HCT116 (cell line): ENCODE data around the gene XDH. TPM values are rescaled to one million over a fixed set of nuclear protein-coding genes. Genes with fewer than 3 reads are reported as not detected.

Experiments
- ATAC-seq: fragments of 200-7000 bp; cut with Tn5 transposase; 2 replicates; pipeline ENCODE4 v1.9.1; 2020; ENCODE audit warnings: mild to moderate bottlenecking, moderate library complexity
- BruUV-seq: library from RNA; stranded (reverse); fragments of 400-500 nt; replicated peaks from 2 replicates; lab custom pipeline; 2021; lab: Mats Ljungman, UMichigan
- CTCF ChIA-PET: fragments of 300-600 bp; sonication (Branson Sonifier 250); formaldehyde crosslinking; loops from one replicate; lab custom pipeline; 2021; ENCODE audit warnings: antibody characterized with exemption; lab: Charles Lee
- POLR2A ChIA-PET: fragments of 300-600, 350-600 bp; sonication (Branson Sonifier 250); formaldehyde crosslinking; loops from one replicate; lab custom pipeline; 2021; ENCODE audit warnings: antibody characterized with exemption; lab: Charles Lee
- RAD21 ChIA-PET, 2 experiments: fragments of 300-600 bp; sonication (Branson Sonifier 250); formaldehyde crosslinking; loops; one replicate each; lab custom pipeline; 2023; ENCODE audit warnings: low total read pairs in 2 of 2; ENCODE audit not compliant: uncharacterized antibody in 2 of 2, unreplicated experiment in 2 of 2, low non-redundant PET in 1 of 2; lab: Charles Lee
- DNase-seq: peaks from one replicate; pipeline ENCODE4 v3.0.0-alpha.2; 2010; ENCODE audit warnings: low read depth, low spot score
- H2AFZ ChIP-seq: fragments of 200-600 bp; shearing (Covaris generic), sonication (generic); 2 replicates; pipeline ENCODE4 v1.6.1; 2017; ENCODE audit warnings: low read depth, mixed run types, mixed read lengths, antibody characterized with exemption, low read length; ENCODE audit not compliant: poor library complexity, severe bottlenecking
- H3K27ac ChIP-seq: 2 replicates; pipeline ENCODE4 v1.5.1; 2012; ENCODE audit warnings: low read depth, low read length
- H3K27me3 ChIP-seq: fragments of 200-600 bp; sonication (generic); 2 replicates; pipeline ENCODE4 v1.6.1; 2016; ENCODE audit warnings: mixed run types, low read length, mixed read lengths; ENCODE audit not compliant: insufficient read depth
- H3K36me3 ChIP-seq, 2 experiments: fragments of 200-500 bp in 1 of 2; fragments of 200-600 bp in 1 of 2; sonication (Bioruptor generic) in 1 of 2; sonication (generic) in 1 of 2; 2 replicates each; pipeline versions ENCODE4 v1.5.1 to v1.6.1; 2014 to 2016; ENCODE audit warnings: low read length in 2 of 2, inconsistent platforms in 1 of 2, mixed read lengths in 1 of 2, mixed run types in 1 of 2; ENCODE audit not compliant: insufficient read depth in 2 of 2, control insufficient read depth in 1 of 2
- H3K4me1 ChIP-seq, 2 experiments: fragments of 200-600 bp in 1 of 2; sonication (generic) in 1 of 2; 2 replicates each; pipeline versions ENCODE4 v1.5.1 to v1.6.1; 2012 to 2017; ENCODE audit warnings: low read length in 2 of 2, inconsistent platforms in 1 of 2, mild to moderate bottlenecking in 1 of 2, mixed read lengths in 1 of 2, mixed run types in 1 of 2, moderate library complexity in 1 of 2; ENCODE audit not compliant: insufficient read depth in 2 of 2, control insufficient read depth in 1 of 2
- H3K4me2 ChIP-seq: fragments of 200-600 bp; sonication (generic); 2 replicates; pipeline ENCODE4 v1.6.1; 2017; ENCODE audit warnings: mixed run types, low read length, mixed read lengths
- H3K4me3 ChIP-seq, 2 experiments: fragments of 200-600 bp in 1 of 2; sonication (generic) in 1 of 2; replicated peaks in 1 of 2; 2 replicates each; pipeline ENCODE4 v1.5.1; 2011 to 2016; ENCODE audit warnings: low read length in 2 of 2, control low read depth in 1 of 2, low read depth in 1 of 2, mild to moderate bottlenecking in 1 of 2, mixed read lengths in 1 of 2, mixed run types in 1 of 2
- H3K79me2 ChIP-seq: fragments of 200-600 bp; sonication (generic); 2 replicates; pipeline ENCODE4 v1.6.1; 2017; ENCODE audit warnings: mild to moderate bottlenecking, mixed run types, low read length, moderate library complexity, mixed read lengths; ENCODE audit not compliant: insufficient read depth
- H3K9ac ChIP-seq: fragments of 200-600 bp; sonication (generic); 2 replicates; pipeline ENCODE4 v1.6.1; 2016; ENCODE audit warnings: low read length, mixed read lengths
- H3K9me2 ChIP-seq: fragments of 200-600 bp; sonication (generic), shearing (Covaris generic); 2 replicates; pipeline ENCODE4 v1.6.1; 2017; ENCODE audit warnings: mixed run types, mild to moderate bottlenecking, moderate library complexity; ENCODE audit not compliant: insufficient read depth
- H3K9me3 ChIP-seq, 2 experiments: fragments of 200-500 bp in 1 of 2; fragments of 200-600 bp in 1 of 2; sonication (Bioruptor generic) in 1 of 2; sonication (generic) in 1 of 2; 2 replicates each; pipeline ENCODE4 v1.6.1; 2014 to 2017; ENCODE audit warnings: low read length in 2 of 2, mixed read lengths in 2 of 2, inconsistent platforms in 1 of 2, low read depth in 1 of 2, mild to moderate bottlenecking in 1 of 2, mixed run types in 1 of 2, moderate library complexity in 1 of 2; ENCODE audit not compliant: control insufficient read depth in 1 of 2, insufficient read depth in 1 of 2
- H4K20me1 ChIP-seq: fragments of 200-600 bp; sonication (generic), shearing (Covaris generic); 2 replicates; pipeline ENCODE4 v1.6.1; 2017; ENCODE audit warnings: mixed run types, mild to moderate bottlenecking, moderate library complexity; ENCODE audit not compliant: insufficient read depth
- ATF3 ChIP-seq: IDR thresholded peaks from 2 replicates; pipeline ENCODE4 v1.6.1; 2012
- CEBPB ChIP-seq: IDR thresholded peaks from 2 replicates; pipeline ENCODE4 v1.6.1; 2012; ENCODE audit warnings: low read depth
- EGR1 ChIP-seq: IDR thresholded peaks from 2 replicates; pipeline ENCODE4 v1.6.1; 2012; ENCODE audit warnings: low read depth
- ELF1 ChIP-seq: IDR thresholded peaks from 2 replicates; pipeline ENCODE4 v1.6.1; 2012; ENCODE audit warnings: low read depth, borderline replicate concordance
- POLR2A ChIP-seq: IDR thresholded peaks from 2 replicates; pipeline ENCODE4 v1.7.0; 2011; ENCODE audit warnings: borderline replicate concordance; ENCODE audit not compliant: insufficient read depth, insufficient read length; ENCODE audit errors: extremely low read depth
- RAD21 ChIP-seq: IDR thresholded peaks from 2 replicates; pipeline ENCODE4 v1.6.1; 2012; ENCODE audit warnings: low read depth, mild to moderate bottlenecking
- SIN3A ChIP-seq: IDR thresholded peaks from 2 replicates; pipeline ENCODE4 v1.6.1; 2012; ENCODE audit warnings: low read depth
- SP1 ChIP-seq: IDR thresholded peaks from 2 replicates; pipeline ENCODE4 v1.6.1; 2012; ENCODE audit warnings: low read depth
- YY1 ChIP-seq: IDR thresholded peaks from 2 replicates; pipeline ENCODE4 v1.6.1; 2011; ENCODE audit warnings: low read length, low read depth, moderate library complexity, mild to moderate bottlenecking; ENCODE audit not compliant: insufficient replicate concordance; ENCODE audit errors: extremely low read depth
- ZFX ChIP-seq: fragments of 450-650 bp; IDR thresholded peaks from 2 replicates; pipeline ENCODE4 v1.6.1; 2017
- ZNF274 ChIP-seq: fragments of 200-500 bp; sonication (Bioruptor generic); IDR thresholded peaks from 2 replicates; pipeline ENCODE4 v1.6.1; 2014; ENCODE audit warnings: mild to moderate bottlenecking, low read depth, low read length, inconsistent platforms
- intact Hi-C: fragments of 100-400 bp; cut with micrococcal nuclease; formaldehyde crosslinking; loops from 2 replicates; pipeline ENCODE4 v1.10.0; 2022
- total RNA-seq: library from RNA; stranded (reverse); gene quantifications from one replicate; pipeline ENCODE4 v1.2.1, GENCODE V29; 2021; ENCODE audit not compliant: unreplicated experiment
- TF ChIP-seq, protein P1 (sequence below): IDR thresholded peaks from 2 replicates; pipeline ENCODE4 v1.6.1; 2011; ENCODE audit warnings: mild to moderate bottlenecking, low read length, moderate library complexity; ENCODE audit not compliant: insufficient replicate concordance; ENCODE audit errors: extremely low read depth
- TF ChIP-seq, protein P2 (sequence below): IDR thresholded peaks from 2 replicates; pipeline ENCODE4 v1.6.1; 2012

XDH gene
- total RNA-seq, 1 experiment from 2014 or later: 0.15 TPM

- H3K27ac ChIP-seq: no peak overlapping the region
- ATAC-seq: no peak
- no peaks in the 10 kb centered on the region for H4K20me1 ChIP-seq
- RAD21 ChIA-PET: no interaction called here
- H3K9ac ChIP-seq: no peak overlapping the region
- no peak overlapping the region for H3K4me3 ChIP-seq
- no peak for DNase-seq
- H3K4me2 ChIP-seq: no peak overlapping the region
- TF ChIP-seq SP1 (no peak), SIN3A (no peak), ZFX (no peak), ZNF274 (no peak), YY1 (no peak), ATF3 (no peak), ELF1 (no peak), RAD21 (no peak), POLR2A (no peak), CEBPB (no peak), EGR1 (no peak)
- TF ChIP-seq, protein P1, sequence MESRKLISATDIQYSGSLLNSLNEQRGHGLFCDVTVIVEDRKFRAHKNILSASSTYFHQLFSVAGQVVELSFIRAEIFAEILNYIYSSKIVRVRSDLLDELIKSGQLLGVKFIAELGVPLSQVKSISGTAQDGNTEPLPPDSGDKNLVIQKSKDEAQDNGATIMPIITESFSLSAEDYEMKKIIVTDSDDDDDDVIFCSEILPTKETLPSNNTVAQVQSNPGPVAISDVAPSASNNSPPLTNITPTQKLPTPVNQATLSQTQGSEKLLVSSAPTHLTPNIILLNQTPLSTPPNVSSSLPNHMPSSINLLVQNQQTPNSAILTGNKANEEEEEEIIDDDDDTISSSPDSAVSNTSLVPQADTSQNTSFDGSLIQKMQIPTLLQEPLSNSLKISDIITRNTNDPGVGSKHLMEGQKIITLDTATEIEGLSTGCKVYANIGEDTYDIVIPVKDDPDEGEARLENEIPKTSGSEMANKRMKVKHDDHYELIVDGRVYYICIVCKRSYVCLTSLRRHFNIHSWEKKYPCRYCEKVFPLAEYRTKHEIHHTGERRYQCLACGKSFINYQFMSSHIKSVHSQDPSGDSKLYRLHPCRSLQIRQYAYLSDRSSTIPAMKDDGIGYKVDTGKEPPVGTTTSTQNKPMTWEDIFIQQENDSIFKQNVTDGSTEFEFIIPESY: no peak
- TF ChIP-seq, protein P2, sequence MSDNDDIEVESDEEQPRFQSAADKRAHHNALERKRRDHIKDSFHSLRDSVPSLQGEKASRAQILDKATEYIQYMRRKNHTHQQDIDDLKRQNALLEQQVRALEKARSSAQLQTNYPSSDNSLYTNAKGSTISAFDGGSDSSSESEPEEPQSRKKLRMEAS: no peak
- H3K9me2 ChIP-seq: no peaks in the 10 kb centered on the region
- H2AFZ ChIP-seq: no peak overlapping the region
- H3K36me3 ChIP-seq: no peaks in the 10 kb centered on the region
- intact Hi-C loops: no loop called here
- no peaks in the 10 kb centered on the region for H3K9me3 ChIP-seq
- POLR2A ChIA-PET: no interaction called here
- H3K27me3 ChIP-seq: no peaks in the 10 kb centered on the region
- no TSS peak for BruUV-seq
- CTCF ChIA-PET: no interaction called here
- no peaks in the 10 kb centered on the region for H3K79me2 ChIP-seq
- H3K4me1 ChIP-seq: peaks cover 0 to 7% of the 10 kb centered on the region in 2 experiments; a peak in 1 of 4 replicates
Measured at GRCh38 chr2:31378389-31378788, 36.2 kb downstream of the XDH start.
